ENCODE results near the gene EML3. TPM values are rescaled to one million over a fixed set of nuclear protein-coding genes. Genes with fewer than 3 reads are reported as not detected.

EML3 gene
- total and polyA plus RNA-seq, 2 of the 8 experiments (the other 6 are each of a cell fraction or from before 2014, with no cell fraction given): 19.2 to 29.9 TPM

- Histone ChIP-seq H3K23ac (ENCODE audit: insufficient read length) (no peak overlapping the region), H2AK5ac (ENCODE audit: low read depth, low read length) (no peak overlapping the region), H3K18ac (ENCODE audit: extremely low read depth, low read length) (no peak overlapping the region), H2AFZ (ENCODE audit: low read length) (no peak overlapping the region), H2BK20ac (ENCODE audit: low read length) (no peak overlapping the region), H3K4me3 (ENCODE audit: extremely low read depth in 1 of 4, insufficient read depth in 2 of 4, low read depth in 3 of 4, low read length in 4 of 4) (no peak overlapping the region), H3K9me3 (ENCODE audit: insufficient read depth in 2 of 2, low read depth in 1 of 2, low read length in 1 of 2) (no peaks in the 10 kb centered on the region), H3K4me2 (ENCODE audit: insufficient read depth in 1 of 2, low read depth in 2 of 2, low read length in 2 of 2) (no peak overlapping the region), H2BK5ac (ENCODE audit: low read depth, low read length) (no peak overlapping the region), H4K8ac (ENCODE audit: extremely low read depth, insufficient read depth, low read length) (no peak overlapping the region), H3K14ac (ENCODE audit: insufficient read length) (no peak overlapping the region), H3K27me3 (replicated peaks in 1 of 4; ENCODE audit: control insufficient read depth in 3 of 4, extremely low read depth in 1 of 4, insufficient read depth in 3 of 4, low read length in 3 of 4) (no peaks in the 10 kb centered on the region), H3K23me2 (ENCODE audit: low read depth, low read length) (no peaks in the 10 kb centered on the region), H3K4me1 (replicated peaks in 1 of 4; ENCODE audit: control insufficient read depth in 3 of 4, insufficient read depth in 4 of 4, low read length in 3 of 4) (peaks cover 2 to 11% (median 7%) of the 10 kb centered on the region in 4 experiments; a peak in 6 of 7 replicates), H4K91ac (replicated peaks; ENCODE audit: insufficient read length, low read length) (no peak overlapping the region), H2BK120ac (replicated peaks; ENCODE audit: low read depth, low read length) (no peak overlapping the region), H3K27ac (ENCODE audit: low read depth, low read length) (no peak overlapping the region), H3K4ac (replicated peaks; ENCODE audit: insufficient read length, low read depth, low read length) (no peak overlapping the region), H4K20me1 (replicated peaks in 1 of 2; ENCODE audit: control insufficient read depth in 1 of 2, insufficient read depth in 2 of 2, low read length in 2 of 2) (peaks cover 21 to 34% of the 10 kb centered on the region in 2 experiments), H3K56ac (replicated peaks; ENCODE audit: insufficient read length, low read depth, low read length) (no peak overlapping the region), H3K36me3 (ENCODE audit: control insufficient read depth in 2 of 4, insufficient read depth in 4 of 4, low read length in 3 of 4) (peaks cover 33 to 74% (median 56%) of the 10 kb centered on the region in 4 experiments), H2BK15ac (ENCODE audit: low read length) (no peak overlapping the region), H2BK12ac (ENCODE audit: low read depth, low read length) (no peak overlapping the region), H4K5ac (ENCODE audit: insufficient read length, low read depth, low read length) (no peak overlapping the region), H3K79me1 (ENCODE audit: low read depth, low read length) (no peaks in the 10 kb centered on the region; the same call in 1 of the 2 replicates), H3K9ac (replicated peaks in 1 of 4; ENCODE audit: extremely low read depth in 1 of 4, low read depth in 3 of 4, low read length in 3 of 4) (no peak overlapping the region), H3K79me2 (ENCODE audit: control insufficient read depth in 1 of 2, insufficient read depth in 2 of 2, low read length in 2 of 2) (peaks cover 0 to 48% of the 10 kb centered on the region in 2 experiments; a peak in 2 of 4 replicates)
- DNase-seq (ENCODE audit: low read depth in 1 of 2, low spot score in 2 of 2) (no peak), FAIRE-seq (no peak)
- POLR2A ChIA-PET (ENCODE audit: partially characterized antibody): interaction anchor here (0.7 to 20.7 kb wide), 6 partner anchors 4 to 285 kb away, joined by 3 to 336 read pairs (median 12); partner anchors contain the start of genes EEF1G and TUT1
- CTCF ChIA-PET (ENCODE audit: partially characterized antibody): interaction anchor here (0.6 to 3.2 kb wide), 11 partner anchors 22 to 171 kb away, joined by 3 to 17 read pairs (median 3); partner anchors contain the start of gene TUT1
- WGBS, 2 experiments (ENCODE audit: extremely low coverage in 1 of 2, insufficient coverage in 1 of 2, insufficient read length in 1 of 2, insufficient replicate concordance in 2 of 2, low coverage in 1 of 2, low lambda C conversion rate in 2 of 2, missing lambda C conversion rate in 1 of 2): 94% methylated on average over 5 of the region's 5 CpGs; no CpG with 5 or more reads in 1 of the 2 experiments
Observed at GRCh38 chr11:62565100-62565802, 47.3 kb downstream of the EML3 start.
